Epithelial cell of proximal tubule (primary cell): ENCODE results near the gene SMOC2. TPM values are rescaled to one million over a fixed set of nuclear protein-coding genes. Genes with fewer than 3 reads are reported as not detected.

Source experiments
- DNase-seq: peaks from one replicate; pipeline ENCODE4 v3.0.0-alpha.2; 2011; ENCODE audit warnings: low read depth
- H3K4me3 ChIP-seq: 2 replicates; pipeline ENCODE4 v1.5.1; 2011; ENCODE audit warnings: low read depth, mild to moderate bottlenecking, low read length
- total RNA-seq: library from RNA; depleted of rRNA; stranded (reverse); fragments of >200 nt; gene quantifications from 2 replicates; pipeline ENCODE4 v1.2.3, GENCODE V29; 2015
- TF ChIP-seq, protein P1 (sequence below): conservative IDR thresholded peaks from 2 replicates; pipeline ENCODE4 v1.5.1; 2012; ENCODE audit warnings: low read depth, mild to moderate bottlenecking, low read length

SMOC2 gene
- total RNA-seq, 1 donor from 2014 or later = 0.35 TPM

DNA sequence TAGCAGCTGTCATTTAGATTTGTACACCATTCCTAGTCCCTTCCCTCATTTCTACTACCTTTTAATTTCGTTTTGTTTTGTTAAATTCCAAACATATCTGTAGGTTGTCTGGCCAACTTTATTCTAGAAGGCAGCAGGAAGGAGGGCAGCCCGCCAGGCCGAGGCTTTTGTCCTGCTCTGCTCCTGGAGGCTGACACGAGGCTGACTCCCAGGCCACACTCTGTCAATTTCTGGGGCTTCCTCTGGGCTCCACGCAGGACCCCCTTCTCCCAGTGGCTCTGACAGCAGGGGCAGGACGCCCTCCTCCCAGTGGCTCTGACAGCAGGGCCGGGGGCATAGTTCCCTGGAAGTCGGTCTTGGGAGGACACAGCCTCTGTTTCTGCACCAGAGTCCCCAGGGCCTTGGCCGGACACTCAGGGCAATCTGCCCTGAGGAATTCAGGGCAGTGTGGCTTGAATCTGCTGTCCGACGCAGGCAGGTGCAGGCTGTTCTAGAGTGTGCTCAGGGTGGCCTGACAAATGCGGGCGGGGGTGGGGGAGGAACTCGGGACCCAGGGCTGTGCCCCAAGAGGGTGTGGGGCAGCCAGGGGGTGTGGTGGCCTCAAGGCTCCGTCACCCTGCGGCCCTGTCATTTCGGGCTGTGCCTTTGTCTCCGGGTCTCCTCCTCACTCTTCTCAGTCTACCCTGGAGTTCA is 11.8 kb downstream of the SMOC2 start:
- H3K4me3 ChIP-seq = no peak overlapping the region
- DNase-seq = no peak
- TF ChIP-seq, protein P1, sequence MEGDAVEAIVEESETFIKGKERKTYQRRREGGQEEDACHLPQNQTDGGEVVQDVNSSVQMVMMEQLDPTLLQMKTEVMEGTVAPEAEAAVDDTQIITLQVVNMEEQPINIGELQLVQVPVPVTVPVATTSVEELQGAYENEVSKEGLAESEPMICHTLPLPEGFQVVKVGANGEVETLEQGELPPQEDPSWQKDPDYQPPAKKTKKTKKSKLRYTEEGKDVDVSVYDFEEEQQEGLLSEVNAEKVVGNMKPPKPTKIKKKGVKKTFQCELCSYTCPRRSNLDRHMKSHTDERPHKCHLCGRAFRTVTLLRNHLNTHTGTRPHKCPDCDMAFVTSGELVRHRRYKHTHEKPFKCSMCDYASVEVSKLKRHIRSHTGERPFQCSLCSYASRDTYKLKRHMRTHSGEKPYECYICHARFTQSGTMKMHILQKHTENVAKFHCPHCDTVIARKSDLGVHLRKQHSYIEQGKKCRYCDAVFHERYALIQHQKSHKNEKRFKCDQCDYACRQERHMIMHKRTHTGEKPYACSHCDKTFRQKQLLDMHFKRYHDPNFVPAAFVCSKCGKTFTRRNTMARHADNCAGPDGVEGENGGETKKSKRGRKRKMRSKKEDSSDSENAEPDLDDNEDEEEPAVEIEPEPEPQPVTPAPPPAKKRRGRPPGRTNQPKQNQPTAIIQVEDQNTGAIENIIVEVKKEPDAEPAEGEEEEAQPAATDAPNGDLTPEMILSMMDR = no peak

DNA sequence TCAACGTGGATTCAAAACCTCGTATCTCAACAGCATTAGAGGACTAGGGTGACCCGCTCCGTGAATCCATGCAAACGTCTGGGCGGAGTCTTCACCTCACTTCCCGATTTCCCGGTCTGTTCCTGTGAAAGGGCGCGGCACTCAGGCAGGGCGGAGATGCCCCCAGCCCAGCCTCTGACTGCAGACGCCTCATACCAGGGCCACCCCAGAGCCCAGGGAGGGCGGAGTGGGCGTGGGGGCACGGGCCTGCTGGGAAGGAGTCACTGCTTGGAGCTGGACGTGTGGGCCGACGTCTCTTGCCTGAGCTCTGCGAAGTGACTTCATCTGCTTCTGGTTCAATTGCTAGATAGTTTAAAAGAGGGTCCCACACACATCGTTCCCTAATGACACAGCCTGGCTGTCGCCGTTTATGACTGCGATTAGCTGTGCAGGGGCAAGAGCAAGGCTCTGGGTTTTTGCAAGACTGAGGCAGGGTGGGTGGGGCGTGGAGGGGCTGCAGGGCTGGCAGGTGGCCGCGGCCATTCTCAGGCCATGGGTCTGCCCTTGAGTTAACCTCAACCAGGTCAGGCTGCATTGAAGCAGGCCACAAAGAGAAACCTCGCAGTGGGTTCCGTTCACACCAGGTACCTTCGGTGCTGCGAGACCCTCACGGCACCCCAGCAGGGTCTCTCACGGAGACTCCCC is 15.0 kb downstream of the SMOC2 start:
- TF ChIP-seq, protein P1 = no peak
- DNase-seq = no peak
- no peak overlapping the region for H3K4me3 ChIP-seq

DNA sequence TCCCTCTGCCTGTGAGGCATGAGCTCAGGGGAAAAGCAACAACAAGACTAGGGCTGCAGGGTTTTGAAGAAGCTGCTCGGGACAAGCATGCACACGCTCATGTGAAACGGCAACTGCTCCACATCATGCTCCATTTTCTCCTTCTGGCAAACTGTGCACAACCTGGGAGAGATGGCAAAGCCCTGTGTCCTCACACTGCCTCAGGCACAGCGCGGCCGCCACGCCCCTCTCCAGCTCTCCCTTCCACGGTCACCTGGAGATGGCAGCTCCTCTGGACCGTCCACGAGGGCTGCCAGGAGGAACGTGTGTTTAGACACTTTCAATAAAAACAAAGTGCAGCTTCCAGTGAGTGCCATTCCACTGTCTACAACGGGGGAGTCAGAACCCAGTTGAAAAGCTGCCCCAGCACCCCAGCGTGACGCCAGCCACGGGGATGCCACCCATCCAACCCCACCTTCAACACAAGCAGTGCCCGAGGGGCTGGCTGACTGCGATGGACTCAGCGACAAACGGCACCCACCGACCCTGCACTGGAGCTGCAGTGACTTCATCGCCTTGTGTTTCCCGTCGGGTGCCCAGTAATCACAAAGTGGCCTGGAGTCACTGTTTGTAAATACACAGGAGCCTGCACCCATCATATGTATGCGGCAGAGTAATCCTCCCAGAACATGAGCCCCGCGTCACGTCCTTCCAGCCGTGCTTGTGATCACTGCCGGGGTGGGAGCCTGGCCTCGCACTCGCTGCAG is 16.1 kb downstream of the SMOC2 start:
- H3K4me3 ChIP-seq = no peak overlapping the region
- TF ChIP-seq, protein P1 = no peak
- DNase-seq = no peak

DNA sequence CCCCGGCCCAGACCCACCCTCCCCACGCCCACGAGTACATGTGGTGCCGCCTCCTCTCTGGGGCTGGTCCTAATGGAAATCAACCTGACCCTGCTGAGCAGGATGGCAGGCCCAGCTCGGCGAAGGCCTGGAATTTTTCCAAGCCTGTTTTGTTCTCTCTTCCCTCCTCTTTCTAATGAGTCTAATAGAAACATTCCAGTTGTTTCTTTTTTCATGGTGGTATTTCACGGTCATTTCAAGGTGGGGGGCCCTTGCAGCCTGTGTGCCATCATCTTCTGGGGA is 16.6 kb downstream of the SMOC2 start:
- no peak for DNase-seq
- TF ChIP-seq, protein P1 = no peak
- H3K4me3 ChIP-seq = no peak overlapping the region

DNA sequence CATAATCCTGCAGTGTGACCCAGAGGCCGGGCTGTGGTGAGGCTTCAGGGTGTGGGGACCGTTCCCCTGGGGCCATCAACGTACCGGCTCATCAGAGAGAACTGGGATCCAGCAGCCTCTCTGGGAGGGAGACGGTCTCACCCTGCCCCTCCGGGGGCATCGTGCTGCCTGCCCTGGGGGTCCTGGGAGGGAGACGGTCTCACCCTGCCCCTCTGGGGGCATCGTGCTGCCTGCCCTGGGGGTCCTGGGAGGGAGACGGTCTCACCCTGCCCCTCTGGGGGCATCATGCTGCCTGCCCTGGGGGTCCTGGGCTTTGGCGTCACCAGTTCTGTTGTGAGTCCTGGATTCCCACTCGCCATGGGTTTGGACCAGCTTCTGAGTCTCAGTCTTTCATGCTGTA is 17.1 kb downstream of the SMOC2 start:
- no peak for DNase-seq

DNA sequence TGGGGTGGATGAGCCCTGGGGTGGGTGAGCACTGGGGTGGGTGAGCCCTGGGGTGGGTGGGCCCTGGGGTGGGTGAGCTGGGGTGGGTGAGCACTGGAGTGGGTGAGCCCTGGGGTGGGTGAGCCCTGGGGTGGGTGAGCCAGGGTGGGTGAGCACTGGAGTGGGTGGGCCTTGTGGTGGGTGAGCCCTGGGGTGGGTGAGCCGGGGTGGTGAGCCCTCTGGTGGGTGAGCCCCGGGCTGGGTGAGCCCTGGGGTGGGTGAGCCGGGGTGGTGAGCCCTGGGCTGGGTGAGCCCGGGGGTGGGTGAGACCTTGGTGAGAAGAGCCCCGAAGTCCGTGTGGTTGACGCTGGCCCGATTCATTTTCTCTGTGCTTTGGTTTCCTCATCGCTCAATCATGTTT is 18.6 kb downstream of the SMOC2 start:
- TF ChIP-seq, protein P1 = no peak
- DNase-seq = no peak
- H3K4me3 ChIP-seq = no peak overlapping the region

More for the DNA sequence above, 17.1 kb downstream of the SMOC2 start:
- TF ChIP-seq, protein P1 = no peak
- H3K4me3 ChIP-seq = no peak overlapping the region
